GM13977 (cell line): ENCODE results near the gene PIM3.

Source experiments
- DNase-seq: peaks from one replicate; pipeline ENCODE4 v3.0.0; 2012; ENCODE audit warnings: low spot score
- CTCF ChIP-seq: IDR thresholded peaks from 2 replicates; pipeline ENCODE4 v1.5.1; 2012; ENCODE audit warnings: mild to moderate bottlenecking, control low read depth; ENCODE audit not compliant: insufficient read depth; ENCODE audit errors: extremely low read depth, missing control alignments
- in situ Hi-C: fragments of 300-500 bp; cut with MboI; formaldehyde crosslinking; loops from one replicate; pipeline ENCODE4 v1.12.0; 2022; ENCODE audit warnings: low sequenced_read_pairs, low pct_unique_long_range_greater_than_20kb, mixed read lengths, inconsistent platforms; ENCODE audit not compliant: unreplicated experiment

Gene PIM3

GRCh38 chr22:50009251-50009650 is 48.7 kb downstream of the PIM3 start:
- DNase-seq, result no peak
- TF ChIP-seq CTCF, result no peak
- in situ Hi-C loops, result no loop called here

DNA sequence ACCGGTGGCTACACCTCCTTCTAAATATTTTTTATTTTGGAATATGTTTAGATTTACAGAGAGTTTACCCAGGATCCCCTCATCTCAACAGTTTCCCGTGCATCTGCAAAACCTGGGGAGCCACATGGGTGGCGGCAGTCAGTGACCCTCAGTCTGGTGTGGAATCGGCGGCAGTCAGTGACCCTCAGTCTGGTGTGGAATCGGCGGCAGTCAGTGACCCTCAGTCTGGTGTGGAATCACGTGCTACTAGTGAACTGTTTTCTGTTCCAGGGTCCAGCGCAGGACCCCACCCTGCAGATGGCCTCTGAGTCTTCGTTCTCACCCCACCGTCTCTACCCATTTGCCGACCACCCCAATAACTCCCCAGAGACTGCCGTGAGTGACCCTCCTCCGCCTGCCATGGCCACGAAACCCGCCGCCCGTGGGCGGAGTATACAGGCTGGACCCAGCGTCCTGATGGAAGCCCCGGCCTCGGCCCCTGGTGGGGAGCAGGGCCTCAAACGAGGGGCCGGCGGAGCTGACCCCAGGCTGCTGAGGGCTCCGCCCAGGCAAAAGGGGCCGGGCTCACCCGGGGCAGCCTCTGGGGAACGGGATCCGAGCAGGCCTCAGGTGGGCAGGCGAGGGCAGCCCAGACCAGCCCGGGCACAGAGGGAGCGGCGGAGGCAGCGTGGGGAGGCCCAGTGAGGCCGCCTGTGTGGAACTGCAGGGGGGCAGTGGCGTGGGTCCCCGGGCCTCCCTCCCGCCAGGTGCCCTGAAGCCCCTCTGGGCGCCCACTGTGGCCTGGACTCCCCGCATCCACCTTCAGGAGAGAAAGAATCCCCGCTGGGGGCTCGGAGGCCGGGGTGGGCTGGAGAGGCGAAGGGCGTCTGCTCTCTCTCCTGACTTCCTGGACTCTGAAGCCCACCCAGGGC is 49.4 kb downstream of the PIM3 start:
- in situ Hi-C loops, result no loop called here
- TF ChIP-seq CTCF, result no peak
- DNase-seq, result no peak

DNA sequence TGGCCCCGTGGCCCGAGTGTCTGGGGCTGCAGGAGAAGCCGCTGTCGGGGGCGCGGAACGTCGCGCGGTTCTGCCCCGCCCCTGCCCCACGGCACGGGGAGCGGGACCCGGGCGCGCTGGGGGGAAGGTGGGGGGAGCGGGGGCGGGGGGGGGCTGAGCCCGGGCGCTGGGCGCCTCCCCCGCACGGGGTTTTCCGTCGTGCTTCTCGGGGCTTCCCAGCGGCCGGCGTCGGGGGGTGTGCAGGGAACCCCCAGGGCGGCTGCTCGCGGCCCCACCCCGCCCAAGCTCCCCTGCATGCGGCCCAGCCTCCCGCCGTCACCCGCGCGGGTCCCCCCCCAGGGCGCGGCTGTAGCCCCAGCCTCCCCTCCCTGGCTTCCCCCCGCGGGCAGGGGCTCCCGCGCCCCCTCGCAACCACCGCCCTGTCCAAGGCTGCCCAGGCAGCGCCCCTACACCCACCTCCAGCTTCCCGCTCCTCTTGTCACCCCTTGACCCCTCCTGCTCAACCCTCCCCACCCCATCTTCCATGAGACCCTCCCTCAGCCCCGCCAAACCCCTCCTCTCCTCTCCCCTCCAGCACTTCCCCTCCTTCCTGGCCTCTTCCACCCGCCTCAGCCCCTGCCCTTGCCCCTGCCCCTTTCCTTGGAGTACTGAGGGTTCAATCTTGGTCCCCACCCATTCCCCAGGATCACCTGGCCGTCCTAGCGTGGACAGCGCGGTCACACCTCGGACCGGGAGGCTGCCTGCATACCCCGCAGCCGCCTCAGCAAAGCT is 50.3 kb downstream of the PIM3 start:
- no peak for TF ChIP-seq CTCF
- DNase-seq, result peak; percentile 93
- in situ Hi-C loops, result no loop called here

GRCh38 chr22:50011447-50012210 is 51.1 kb downstream of the PIM3 start:
- no peak for DNase-seq
- no peak for TF ChIP-seq CTCF
- in situ Hi-C loops, result no loop called here

DNA sequence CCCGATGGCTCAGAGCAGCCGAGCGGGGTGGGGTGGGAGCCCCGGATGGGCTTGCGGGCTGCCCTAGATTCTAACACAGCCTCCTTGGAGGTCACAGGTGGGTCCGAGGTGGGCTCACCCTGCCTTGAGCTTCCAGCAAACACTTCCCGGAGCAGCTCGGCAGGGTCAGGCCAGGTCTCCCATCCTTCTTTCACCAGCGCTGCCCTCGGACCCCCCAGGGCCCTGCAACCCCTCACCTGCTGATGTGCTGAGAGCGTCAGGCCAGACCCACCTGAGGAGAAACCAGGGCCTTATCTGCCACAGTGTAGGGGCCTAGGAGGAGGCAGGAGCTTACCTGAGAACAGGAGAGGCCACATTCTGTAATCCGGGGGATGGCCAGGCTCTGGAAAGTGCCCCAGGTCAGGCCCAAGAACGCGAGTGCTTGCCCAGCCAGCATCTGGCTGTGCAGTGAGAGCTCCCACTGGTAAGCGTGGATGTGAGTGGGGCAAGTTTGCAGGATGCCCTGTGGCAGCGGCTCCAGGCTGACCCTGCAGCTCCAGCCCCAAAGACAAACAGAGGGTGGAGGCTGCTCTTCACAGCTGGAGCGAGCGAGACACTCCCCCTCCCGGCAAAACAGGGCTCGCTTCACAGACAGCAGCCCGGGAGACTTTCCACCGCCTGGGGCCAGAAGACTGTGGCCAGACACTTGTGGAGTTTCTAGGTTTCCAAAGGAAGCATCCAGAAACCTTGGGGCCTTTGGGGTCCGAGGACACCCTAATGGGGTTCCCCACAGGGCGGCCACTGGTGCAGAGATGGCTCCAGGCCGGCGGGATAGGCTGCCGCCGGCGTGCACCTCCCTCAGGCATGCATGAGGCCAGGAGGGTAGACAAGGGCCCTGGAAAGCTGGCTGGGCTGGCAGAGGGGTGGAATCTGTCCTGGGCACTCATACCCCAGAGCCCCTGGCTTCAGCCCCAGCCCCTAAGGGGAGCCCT is 51.9 kb downstream of the PIM3 start, which contains the start of gene IL17REL:
IL17REL (minus strand) TSS at position 555 of the 971 bp plus-strand sequence; CDS start at position 436, 119 bp downstream.
- no peak for DNase-seq
- in situ Hi-C loops, result no loop called here
- no peak for TF ChIP-seq CTCF
